Keratinocyte (primary cell): ENCODE measurements around the gene CCDC178.

ENCODE experiments used
- CTCF ChIP-seq, 3 experiments: IDR thresholded peaks in 1 of 3; conservative IDR thresholded peaks in 1 of 3; optimal IDR thresholded peaks in 1 of 3; 2 replicates in 2 of 3; 3 replicates in 1 of 3; pipeline versions ENCODE3 to v1.5.1; 2011; ENCODE audit warnings: low read length in 3 of 3, mild to moderate bottlenecking in 3 of 3, moderate library complexity in 2 of 3, control low read depth in 1 of 3, inconsistent platforms in 1 of 3; ENCODE audit not compliant: insufficient read depth in 2 of 3; ENCODE audit errors: extremely low read depth in 1 of 3
- EZH2 ChIP-seq: IDR thresholded peaks from one replicate; pipeline ENCODE4 v1.6.1; 2012; ENCODE audit warnings: inconsistent platforms, mild to moderate bottlenecking, low read length, moderate library complexity

GRCh38 chr18:33135951-33136660 lies 304.4 kb downstream of the CCDC178 start:
- TF ChIP-seq CTCF (optimal IDR thresholded peaks at IDR 0.05 in 1 of 3, IDR thresholded peaks at IDR 0.05 in 1 of 3, conservative IDR thresholded peaks at IDR 0.05 in 1 of 3; ENCODE audit: extremely low read depth in 1 of 3, insufficient read depth in 2 of 3, low read length in 3 of 3) (no peak), EZH2 (no peak)
